ENCODE measurements around the gene ARL13B. TPM values are rescaled to one million over a fixed set of nuclear protein-coding genes. Genes with fewer than 3 reads are reported as not detected.

ARL13B gene
- total RNA-seq, 1 experiment from 2014 or later = 2.5 TPM

DNA sequence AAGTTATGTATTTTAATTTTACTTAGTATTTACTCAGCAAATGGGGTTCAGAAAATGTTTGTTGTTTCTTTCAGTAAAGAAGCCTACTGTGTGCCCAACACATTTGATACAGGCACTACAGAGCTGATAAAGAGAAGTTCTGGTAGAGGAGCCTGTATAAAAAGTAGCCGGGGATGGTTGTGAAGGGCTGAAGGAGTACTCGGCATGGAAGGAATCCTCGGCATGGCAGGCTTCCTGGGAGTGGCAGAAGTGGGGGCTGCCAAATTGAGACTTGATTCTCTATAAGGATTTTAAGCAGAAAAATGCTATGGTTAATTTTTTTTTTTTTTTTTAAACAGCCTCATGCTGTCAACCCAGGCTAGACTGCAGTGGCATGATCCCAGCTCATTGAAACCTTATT is 9.3 kb downstream of the ARL13B start:
- in situ Hi-C loops (cut with HindIII; ENCODE audit: low pct_unique_long_range_greater_than_20kb, low sequenced_read_pairs) = no loop called here
- DNase-seq (ENCODE audit: low read depth) = no peak

DNA sequence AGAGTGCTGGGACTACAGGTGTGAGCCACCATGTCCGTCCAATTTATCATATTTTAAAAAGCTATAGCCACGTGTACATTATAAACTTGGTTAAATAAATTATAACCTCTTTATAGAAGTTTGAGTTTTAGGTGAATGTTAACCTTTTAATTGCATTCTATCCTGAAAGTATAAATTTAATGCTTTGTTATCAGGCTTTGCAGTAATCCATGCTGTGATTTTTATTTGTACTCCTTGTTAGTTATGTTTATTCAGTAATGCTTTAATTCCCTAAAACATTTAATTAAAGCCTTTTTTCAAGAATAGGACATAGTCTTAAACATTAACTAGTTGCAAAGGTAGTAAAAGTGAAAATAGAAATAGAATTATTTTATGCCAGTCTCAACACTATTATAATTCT is 11.7 kb downstream of the ARL13B start:
- in situ Hi-C loops (cut with HindIII; ENCODE audit: low pct_unique_long_range_greater_than_20kb, low sequenced_read_pairs) = no loop called here
- no peak for DNase-seq (ENCODE audit: low read depth)

DNA sequence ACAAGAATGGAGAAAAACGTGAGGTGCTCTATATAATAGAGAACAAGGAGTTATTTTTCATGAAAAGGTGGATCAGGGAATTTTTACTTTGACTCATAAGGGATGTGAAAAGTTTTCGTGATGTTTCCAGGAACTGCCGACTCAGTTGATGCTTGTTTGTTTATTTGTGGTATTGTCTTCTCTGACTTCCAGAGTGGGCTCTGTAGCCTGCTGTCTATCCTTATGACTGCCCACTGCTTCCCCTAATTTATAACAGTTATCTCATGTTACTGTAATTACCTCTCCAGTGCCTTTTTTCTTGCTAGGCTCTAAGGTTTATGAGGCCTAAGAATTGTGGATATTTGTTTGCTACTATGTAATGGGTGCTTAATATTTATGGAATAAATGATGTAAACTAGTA is 12.3 kb downstream of the ARL13B start:
- in situ Hi-C loops (cut with HindIII; ENCODE audit: low pct_unique_long_range_greater_than_20kb, low sequenced_read_pairs) = no loop called here
- no peak for DNase-seq (ENCODE audit: low read depth)

DNA sequence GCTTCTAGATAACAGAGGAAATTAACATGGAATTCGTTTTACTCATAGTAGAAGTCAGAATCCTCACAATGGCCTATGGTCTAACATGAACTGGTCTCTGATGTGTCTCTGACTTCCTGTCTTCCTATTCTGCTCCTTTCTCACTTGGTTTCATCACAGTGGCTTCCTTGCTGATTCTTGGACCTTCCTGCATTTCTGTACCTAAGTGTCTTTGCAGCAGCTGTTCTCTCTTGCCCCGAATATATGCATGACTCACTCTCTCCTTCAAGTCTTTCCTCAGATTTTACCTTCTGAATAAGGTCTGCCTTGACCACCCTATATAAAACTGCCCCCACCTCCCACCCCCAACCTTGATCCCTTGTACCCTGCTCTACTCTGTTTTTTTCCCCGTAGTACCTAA is 14.1 kb downstream of the ARL13B start:
- in situ Hi-C loops (cut with HindIII; ENCODE audit: low pct_unique_long_range_greater_than_20kb, low sequenced_read_pairs) = no loop called here
- no peak for DNase-seq (ENCODE audit: low read depth)

DNA sequence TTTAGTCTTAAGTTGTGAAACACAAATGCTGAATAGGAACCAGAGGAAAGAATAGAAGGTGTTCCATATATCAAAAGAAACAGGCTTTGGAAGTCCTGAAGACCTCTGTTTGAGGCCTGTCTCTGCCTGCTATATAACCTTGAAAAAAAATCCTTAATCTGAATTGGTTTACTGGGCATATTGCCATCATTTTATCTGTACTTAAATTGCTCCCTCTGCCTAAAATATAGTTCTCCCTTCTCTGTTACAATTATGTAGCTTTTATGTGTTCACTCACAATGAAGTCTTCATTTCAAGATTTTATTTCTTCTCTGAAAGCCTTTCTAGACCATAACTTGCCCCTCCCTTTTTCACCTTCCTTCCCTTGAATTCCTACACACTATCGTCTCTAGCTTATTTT is 21.2 kb downstream of the ARL13B start:
- no peak for DNase-seq (ENCODE audit: low read depth)
- in situ Hi-C loops (cut with HindIII; ENCODE audit: low pct_unique_long_range_greater_than_20kb, low sequenced_read_pairs) = no loop called here

DNA sequence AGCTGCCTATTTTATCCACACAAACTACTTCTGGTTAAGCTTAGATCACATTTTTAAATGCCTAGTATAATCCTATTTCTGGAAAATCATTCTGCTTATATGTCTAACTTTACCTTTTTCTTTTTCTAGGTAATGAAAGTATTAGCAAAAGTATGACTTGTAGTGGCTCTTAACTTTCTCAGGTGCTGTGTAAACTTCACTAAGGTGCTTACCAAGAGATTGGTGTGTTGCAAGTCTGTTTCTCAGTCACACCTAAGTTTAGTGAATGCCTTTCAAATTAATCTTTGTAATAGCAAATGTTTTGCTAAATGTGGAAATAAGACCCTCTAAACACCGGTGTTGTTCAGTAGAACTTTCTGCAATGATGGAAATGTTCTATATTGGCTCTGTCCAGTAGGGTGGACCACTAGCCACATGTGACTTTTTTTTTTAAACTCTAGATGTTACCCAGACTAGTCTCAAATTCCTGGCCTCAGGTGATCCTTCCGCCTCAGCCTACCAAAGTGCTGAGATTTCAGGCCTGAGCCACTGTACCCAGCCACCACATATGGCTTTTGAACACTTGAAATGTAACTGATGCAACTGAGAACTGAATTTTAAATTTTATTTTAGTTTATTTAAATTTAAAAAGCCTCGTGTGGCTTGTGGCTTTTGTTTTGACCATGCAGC is 22.0 kb downstream of the ARL13B start:
- in situ Hi-C loops (cut with HindIII; ENCODE audit: low pct_unique_long_range_greater_than_20kb, low sequenced_read_pairs) = no loop called here
- DNase-seq (ENCODE audit: low read depth) = no peak

DNA sequence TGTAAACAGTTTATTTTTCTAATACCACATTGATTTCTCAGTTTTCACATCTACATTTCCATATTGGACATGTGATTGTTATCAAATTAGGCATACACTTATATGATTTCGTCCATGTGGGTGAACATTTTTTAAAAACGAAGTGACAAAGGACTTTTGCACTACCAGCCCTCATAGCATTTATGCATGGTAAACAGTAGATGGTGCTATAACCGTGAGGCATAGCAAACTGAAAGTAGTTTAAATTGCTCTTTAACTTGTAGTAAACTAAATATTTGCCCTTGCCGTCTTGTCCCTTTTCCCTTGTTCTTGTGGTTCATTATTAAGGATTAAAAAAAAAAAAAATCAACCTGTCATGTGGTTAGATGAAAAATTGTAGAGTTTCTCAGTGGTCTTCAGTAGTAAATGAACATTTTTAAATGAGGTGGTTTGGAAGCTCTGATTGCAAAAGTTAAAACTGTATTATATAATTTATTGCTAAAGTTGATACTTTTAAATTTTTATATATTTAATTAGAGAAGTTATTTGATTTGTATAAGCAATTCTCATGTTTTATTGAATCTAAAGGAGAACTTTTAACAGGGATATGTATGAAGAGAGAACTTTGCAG is 24.5 kb downstream of the ARL13B start:
- in situ Hi-C loops (cut with HindIII; ENCODE audit: low pct_unique_long_range_greater_than_20kb, low sequenced_read_pairs) = no loop called here
- DNase-seq (ENCODE audit: low read depth) = peak; percentile 23

DNA sequence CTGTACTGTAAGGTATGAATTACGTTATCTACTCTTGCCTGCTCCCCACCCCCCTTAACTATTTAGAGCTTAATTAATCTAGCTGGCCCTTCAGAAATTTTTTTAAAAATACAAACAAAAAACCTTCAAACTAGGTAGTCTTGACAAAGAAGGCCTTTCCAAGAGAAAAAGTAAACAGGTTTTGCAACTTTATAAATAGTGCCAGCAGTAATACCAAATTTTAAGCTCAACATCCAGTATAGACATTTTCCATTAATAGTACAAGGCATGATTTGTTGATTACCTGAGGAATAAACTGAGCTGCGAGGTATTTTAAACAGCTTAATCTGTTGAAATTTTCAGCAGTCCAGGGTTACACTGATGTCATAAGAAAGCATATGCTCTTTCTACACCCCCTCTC is 28.3 kb downstream of the ARL13B start:
- no peak for DNase-seq (ENCODE audit: low read depth)
- in situ Hi-C loops (cut with HindIII; ENCODE audit: low pct_unique_long_range_greater_than_20kb, low sequenced_read_pairs) = no loop called here

DNA sequence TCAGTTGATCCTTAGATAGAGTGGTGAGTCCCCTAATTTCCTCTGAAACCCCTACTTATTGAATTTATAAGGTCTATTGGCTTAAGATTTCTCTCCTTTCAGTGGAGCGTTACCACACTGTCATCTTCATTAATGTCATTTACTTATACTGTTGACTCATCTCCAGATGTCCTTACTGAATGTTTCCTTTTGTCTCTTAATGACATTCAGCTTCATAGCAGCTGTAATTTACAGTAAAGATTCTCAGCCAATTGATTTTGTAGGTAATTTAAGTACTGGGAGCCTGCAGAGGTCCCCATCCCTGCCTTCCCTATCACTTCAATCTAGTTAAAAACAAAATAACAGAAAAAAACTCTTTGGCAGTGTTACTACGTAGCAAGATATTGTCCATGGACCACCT is 29.7 kb downstream of the ARL13B start:
- DNase-seq (ENCODE audit: low read depth) = no peak
- in situ Hi-C loops (cut with HindIII; ENCODE audit: low pct_unique_long_range_greater_than_20kb, low sequenced_read_pairs) = loop anchor here (10.0 kb wide), 1 partner anchor 65 kb away; no protein-coding TSS in a partner anchor

DNA sequence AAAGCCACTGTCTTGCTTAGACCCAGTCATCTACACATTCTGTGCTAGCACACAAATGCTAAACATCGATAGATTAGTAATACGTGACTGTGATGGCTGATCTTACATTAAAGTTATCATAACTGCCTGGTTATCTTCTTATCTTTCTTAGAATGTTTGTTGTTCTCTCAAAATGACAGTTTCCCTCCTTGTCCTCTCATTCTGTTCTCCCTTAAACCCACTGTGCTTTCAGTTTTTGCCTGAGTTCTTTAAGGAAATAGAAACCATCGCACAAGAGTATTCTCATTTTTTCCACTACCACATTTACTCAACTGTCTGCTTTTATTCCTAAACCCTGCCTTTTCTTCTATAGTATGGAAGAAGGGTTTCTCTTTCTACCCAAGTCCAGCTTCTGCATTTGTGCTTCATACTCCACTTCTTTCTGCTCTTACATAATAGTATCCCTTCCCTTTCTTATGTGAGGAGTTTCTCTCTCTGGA is 31.3 kb downstream of the ARL13B start:
- no peak for DNase-seq (ENCODE audit: low read depth)
- in situ Hi-C loops (cut with HindIII; ENCODE audit: low pct_unique_long_range_greater_than_20kb, low sequenced_read_pairs) = loop anchor here (10.0 kb wide), 1 partner anchor 64 kb away; no protein-coding TSS in a partner anchor

DNA sequence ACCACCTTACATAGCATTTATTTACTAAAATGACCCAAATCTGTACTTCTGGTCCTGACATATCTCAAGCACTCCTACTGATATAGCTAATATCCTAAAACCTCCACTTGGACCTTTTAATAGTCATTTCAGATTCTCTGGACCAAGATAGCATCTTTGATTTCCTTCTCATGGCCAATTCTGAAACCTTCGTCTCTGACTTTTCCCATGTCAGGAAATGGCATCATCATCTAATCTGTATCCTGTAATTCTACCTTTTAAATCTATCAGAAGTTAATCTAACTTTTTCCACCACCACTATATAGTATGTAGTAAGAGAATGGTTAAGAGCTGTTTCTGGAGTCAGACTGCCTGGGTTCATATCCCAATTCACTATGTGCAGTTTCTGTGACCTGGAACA is 32.2 kb downstream of the ARL13B start:
- in situ Hi-C loops (cut with HindIII; ENCODE audit: low pct_unique_long_range_greater_than_20kb, low sequenced_read_pairs) = loop anchor here (10.0 kb wide), 1 partner anchor 63 kb away; no protein-coding TSS in a partner anchor
- DNase-seq (ENCODE audit: low read depth) = no peak

DNA sequence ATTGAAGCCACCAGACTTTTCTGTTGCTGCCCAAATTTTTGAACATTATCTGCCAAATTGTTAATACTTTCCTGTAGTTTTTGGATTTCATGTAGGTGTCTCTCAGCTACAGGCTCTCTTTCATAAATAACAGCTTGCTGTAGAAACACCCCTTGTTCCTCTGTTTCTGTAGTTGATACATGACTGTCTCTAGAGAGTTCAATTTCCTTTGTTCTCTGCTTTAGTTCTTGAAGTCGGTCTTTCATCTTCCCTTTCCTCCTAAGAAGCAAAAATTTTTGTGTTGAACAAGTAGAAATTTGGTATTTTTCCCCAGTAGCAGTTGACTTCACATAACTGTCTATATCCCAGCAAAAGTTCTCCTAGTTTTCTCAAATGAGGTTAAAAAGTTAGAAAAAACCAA is 35.1 kb downstream of the ARL13B start:
- in situ Hi-C loops (cut with HindIII; ENCODE audit: low pct_unique_long_range_greater_than_20kb, low sequenced_read_pairs) = loop anchor here (10.0 kb wide), 1 partner anchor 60 kb away; no protein-coding TSS in a partner anchor
- DNase-seq (ENCODE audit: low read depth) = no peak

DNA sequence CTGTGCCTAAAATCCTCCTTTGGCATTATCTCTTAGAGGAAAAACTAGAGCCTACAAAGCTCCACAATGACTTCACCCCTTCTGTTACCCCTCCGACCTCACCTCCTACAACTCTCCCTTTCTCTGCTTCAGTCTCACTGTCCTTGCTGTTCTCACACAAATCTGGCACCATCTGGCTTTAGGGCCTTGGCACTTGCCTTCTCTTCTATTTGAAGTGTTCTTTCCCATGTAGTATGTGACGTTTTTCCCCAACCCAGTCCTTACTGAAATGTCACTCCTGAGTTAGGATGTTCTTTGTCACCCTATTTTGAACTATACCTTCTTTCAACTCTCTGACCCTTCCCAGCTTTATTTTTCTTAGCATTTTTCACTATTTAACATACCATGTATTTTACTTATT is 39.7 kb downstream of the ARL13B start:
- DNase-seq (ENCODE audit: low read depth) = no peak
- in situ Hi-C loops (cut with HindIII; ENCODE audit: low pct_unique_long_range_greater_than_20kb, low sequenced_read_pairs) = loop anchor here (10.0 kb wide), 1 partner anchor 55 kb away; no protein-coding TSS in a partner anchor

DNA sequence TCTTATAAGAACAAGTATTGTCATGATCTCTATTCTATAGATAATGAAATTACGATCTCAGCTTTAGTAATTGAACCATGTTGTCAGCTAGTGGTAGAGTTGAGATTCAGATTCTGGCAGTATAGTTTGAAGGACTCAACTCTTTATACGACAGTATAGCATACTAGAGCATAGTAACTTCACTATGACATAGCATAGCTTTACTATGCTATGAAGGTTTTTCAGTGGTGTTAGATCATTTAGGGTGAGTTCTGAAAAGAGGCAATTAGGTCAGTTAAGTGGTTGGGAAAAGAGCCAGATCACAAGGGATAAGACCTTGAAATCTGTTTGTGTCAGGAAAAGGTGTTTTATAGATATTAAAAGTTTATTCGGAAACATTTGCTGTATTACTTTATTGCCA is 40.3 kb downstream of the ARL13B start:
- in situ Hi-C loops (cut with HindIII; ENCODE audit: low pct_unique_long_range_greater_than_20kb, low sequenced_read_pairs) = no loop called here

DNA sequence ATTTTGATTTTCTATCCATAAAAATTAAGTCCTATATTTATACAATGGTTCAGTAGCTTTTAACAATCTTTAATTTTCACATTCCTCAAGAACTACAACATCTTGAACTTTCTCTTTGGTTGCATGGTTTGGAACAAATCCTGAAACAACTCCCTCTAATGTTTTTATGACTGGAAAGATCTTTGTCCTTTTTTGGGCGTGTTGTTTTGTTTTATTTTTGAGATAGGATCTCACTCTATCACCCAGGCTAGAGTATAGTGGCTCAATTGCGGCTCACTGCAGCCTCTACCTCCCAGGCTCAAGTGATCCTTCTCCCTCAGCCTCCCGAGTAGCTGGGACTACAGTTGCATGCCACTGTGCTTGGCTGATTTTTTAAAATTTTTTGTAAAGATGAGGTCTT is 44.4 kb downstream of the ARL13B start:
- DNase-seq (ENCODE audit: low read depth) = peak; percentile 4
- in situ Hi-C loops (cut with HindIII; ENCODE audit: low pct_unique_long_range_greater_than_20kb, low sequenced_read_pairs) = no loop called here

More for the DNA sequence above, 40.3 kb downstream of the ARL13B start:
- no peak for DNase-seq (ENCODE audit: low read depth)

DNA sequence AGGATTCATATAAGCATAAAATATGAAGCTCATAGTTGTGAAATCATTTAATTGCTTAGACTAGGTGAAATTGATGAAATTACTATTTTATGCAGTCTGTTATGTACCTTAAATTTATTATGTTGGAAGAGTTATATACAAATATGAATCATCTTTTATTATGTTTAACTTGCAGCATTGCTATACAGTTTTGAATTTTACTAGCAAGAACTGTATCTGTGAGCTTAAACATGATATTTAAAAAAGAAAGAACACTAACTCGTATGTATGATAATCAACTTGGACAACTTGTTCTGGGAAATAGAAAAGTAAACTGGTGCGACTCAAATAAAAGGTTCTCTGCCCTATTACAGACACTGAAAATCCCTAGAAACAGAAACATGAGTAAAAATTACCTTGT is 46.7 kb downstream of the ARL13B start:
- in situ Hi-C loops (cut with HindIII; ENCODE audit: low pct_unique_long_range_greater_than_20kb, low sequenced_read_pairs) = no loop called here
- no peak for DNase-seq (ENCODE audit: low read depth)

DNA sequence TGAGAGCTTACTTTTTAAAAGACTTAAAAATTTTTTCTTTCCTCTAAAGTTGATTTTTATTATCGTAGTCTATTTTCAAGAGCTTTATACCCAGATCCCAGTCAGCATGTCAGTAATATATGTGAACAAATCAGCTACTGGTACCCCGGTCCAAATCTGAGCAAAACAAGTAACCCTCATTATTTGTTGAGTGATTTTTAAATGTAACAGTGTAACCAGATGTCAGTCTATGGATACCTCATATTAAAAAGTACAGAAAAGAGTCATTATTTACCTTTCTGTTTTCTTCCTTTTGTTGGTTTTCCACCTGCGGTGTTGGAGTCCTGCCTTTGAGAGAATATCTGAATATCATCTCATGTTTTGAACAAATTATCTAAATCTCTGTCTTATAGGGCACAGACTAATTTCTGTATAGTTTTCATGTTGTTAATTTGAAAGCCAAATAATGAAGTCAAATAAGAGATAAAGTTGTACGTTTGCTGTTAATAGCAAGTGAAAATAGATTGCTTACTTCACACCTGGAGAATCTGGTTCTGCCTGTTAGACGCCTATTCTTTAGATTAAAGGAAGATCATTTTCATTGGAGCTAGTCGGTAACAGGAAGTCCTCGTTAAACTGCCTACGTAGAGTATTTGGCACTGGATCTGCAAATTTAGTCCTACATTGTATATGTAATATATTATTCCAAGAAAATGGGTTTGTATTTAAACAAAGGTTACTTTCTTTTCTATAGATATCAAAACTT is 48.3 kb downstream of the ARL13B start, which contains the start of gene STX19:
STX19 (minus strand) TSS at position 505 of the 745 bp plus-strand sequence. CDS start 13,328 bp downstream, outside the sequence.
- in situ Hi-C loops (cut with HindIII; ENCODE audit: low pct_unique_long_range_greater_than_20kb, low sequenced_read_pairs) = no loop called here
- no peak for DNase-seq (ENCODE audit: low read depth)

DNA sequence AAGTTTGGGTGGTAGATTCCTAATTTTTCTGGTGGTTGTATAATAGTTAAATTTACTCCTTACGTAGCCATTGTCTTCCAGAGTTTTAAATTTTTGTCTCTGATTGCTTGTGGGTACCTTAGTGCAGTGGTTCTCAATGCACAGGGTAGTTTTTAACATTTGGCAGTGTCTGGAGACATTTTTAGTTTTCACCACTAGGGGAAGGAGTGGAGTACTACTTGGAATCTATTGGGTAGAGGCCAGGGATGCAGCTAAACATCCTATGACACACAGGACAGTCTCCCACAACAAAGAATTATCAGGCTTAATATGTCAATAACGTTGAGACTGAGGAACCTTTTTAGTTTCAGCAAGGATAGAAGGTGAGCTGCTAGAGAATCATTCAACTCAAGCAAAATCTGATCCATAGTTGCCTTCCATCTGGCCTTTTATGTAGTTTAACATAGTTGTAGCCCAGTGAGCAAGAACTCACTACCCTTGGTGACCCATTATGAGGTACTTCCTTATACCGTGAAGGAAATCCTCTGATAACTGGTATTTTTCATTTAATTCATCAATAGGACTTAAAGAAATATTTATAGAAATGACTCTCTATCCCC is 57.1 kb downstream of the ARL13B start:
- in situ Hi-C loops (cut with HindIII; ENCODE audit: low pct_unique_long_range_greater_than_20kb, low sequenced_read_pairs) = no loop called here
- DNase-seq (ENCODE audit: low read depth) = peak; percentile 7

DNA sequence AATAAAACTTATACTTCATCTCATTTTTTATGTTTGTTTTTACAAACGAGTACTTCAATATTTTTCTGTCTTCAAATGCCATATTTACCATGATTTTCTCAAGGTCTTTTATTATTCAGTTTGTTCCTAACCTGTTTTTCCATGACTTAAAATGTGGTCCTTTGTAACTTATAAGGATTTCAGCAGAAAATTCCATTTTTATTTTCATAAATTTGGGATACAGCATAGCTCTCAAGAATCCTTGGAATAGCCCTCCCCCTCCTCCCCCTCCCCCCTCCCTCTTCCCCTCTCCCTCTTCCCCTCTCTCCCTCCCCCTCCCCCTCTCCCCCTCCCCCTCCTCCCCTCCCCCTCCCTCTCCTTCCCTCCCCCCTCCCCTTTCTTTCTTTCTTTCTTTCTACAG is 63.3 kb downstream of the ARL13B start:
- DNase-seq (ENCODE audit: low read depth) = no peak
- in situ Hi-C loops (cut with HindIII; ENCODE audit: low pct_unique_long_range_greater_than_20kb, low sequenced_read_pairs) = no loop called here

Measured in Caki2 (cell line).